ENCODE measurements around the gene RFTN1.

Gene RFTN1

GRCh38 chr3:16366581-16366980, 146.9 kb downstream of the RFTN1 start:
- in situ Hi-C loops (cut with MboI; ENCODE audit: low sequenced_read_pairs), result no loop called here

DNA sequence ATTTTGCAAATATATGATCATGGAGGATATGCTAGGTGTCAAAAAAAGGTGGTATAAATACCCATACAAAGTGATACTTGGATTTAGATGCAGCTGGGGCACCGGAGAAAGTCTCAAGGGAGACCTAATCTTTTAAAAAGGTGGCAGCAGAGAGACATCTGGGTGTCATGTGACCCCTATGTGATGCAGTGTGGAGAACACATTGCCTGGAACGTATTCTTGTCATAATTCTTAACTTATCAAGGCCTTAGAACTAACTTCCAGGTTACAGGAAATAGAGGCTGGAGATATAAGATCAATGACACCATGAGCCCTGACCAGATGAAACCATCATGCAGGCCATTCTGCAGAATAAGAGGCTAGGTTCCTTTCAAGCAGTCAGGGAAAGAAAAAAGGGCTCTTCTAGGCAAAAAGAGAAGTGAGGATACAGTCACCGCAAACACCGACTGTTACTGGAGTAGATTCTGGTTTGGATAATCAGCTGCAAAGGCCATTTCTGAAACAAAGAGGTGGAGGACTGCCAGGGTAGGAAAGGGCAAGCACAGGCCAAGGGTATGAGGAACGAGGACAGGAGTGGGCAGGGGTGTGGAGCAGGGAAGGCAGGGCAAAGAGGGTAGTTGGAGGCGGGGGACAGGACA, 147.9 kb downstream of the RFTN1 start:
- in situ Hi-C loops (cut with MboI; ENCODE audit: low sequenced_read_pairs), result no loop called here

- in situ Hi-C loops (cut with MboI; ENCODE audit: low sequenced_read_pairs), result no loop called here
Measured at GRCh38 chr3:16364963-16365362, 148.5 kb downstream of the RFTN1 start.

- in situ Hi-C loops (cut with MboI; ENCODE audit: low sequenced_read_pairs), result no loop called here
Measured at GRCh38 chr3:16364323-16364722, 149.2 kb downstream of the RFTN1 start.

DNA sequence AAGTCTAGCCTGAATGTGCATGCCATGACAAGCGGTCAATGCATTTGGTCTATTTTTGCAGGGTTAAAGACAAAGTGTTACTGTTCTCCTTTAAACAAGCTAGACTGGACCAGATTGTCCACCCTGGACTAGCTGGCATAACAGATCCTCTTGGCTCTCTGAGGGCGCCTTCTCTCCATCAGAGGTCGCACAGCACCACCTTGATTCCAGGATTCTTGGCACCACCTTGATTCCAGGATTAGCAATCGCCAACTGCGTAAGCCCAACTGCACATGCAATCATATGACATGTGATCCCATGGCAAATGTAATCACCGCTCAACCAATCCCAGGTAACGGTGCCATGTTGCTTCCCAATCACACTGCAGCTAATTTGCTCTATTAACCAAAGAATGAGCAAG, 149.9 kb downstream of the RFTN1 start:
- in situ Hi-C loops (cut with MboI; ENCODE audit: low sequenced_read_pairs), result no loop called here

DNA sequence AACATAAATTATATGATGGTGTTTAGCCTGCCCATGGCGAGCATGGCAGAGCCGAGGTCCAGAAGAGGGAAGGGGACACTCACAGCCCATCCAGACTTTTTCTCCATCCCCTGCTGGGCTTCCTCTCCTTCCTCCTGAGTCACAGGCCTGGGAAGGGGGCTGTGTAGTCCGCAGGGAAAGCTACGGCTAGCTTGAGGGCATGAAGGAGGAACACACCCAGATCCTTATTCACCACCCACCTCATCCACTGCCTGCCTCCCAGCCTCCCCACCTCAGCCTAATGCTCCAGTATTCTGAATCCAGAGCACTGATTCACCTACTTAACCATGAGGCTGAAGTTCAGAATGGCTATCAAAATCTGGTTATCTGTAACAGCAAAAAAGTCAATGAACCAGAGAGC, 150.7 kb downstream of the RFTN1 start:
- in situ Hi-C loops (cut with MboI; ENCODE audit: low sequenced_read_pairs), result no loop called here

GRCh38 chr3:16361087-16361486, 152.4 kb downstream of the RFTN1 start:
- in situ Hi-C loops (cut with MboI; ENCODE audit: low sequenced_read_pairs), result no loop called here

DNA sequence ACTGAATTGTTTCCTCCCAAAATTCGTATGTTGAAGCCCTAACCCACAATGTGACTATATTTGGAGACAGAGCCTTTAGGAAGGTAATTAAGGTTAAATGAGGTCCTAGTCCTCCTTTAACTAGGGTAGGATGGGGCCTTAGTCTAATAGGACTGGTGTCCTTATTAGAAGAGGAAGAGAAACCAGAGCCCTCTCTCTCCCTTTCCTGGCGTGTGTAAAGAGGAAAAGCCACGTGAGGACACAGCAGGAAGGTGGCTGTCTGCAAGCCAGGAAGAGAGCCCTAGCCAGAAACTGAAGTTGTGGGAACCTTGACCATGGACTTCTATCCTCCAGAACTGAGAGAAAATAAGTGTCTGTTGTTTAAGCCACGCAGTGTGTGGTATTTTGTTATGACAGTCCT, 154.2 kb downstream of the RFTN1 start:
- in situ Hi-C loops (cut with MboI; ENCODE audit: low sequenced_read_pairs), result no loop called here

- in situ Hi-C loops (cut with MboI; ENCODE audit: low sequenced_read_pairs), result no loop called here
Measured at GRCh38 chr3:16358336-16358735, 155.2 kb downstream of the RFTN1 start.

DNA sequence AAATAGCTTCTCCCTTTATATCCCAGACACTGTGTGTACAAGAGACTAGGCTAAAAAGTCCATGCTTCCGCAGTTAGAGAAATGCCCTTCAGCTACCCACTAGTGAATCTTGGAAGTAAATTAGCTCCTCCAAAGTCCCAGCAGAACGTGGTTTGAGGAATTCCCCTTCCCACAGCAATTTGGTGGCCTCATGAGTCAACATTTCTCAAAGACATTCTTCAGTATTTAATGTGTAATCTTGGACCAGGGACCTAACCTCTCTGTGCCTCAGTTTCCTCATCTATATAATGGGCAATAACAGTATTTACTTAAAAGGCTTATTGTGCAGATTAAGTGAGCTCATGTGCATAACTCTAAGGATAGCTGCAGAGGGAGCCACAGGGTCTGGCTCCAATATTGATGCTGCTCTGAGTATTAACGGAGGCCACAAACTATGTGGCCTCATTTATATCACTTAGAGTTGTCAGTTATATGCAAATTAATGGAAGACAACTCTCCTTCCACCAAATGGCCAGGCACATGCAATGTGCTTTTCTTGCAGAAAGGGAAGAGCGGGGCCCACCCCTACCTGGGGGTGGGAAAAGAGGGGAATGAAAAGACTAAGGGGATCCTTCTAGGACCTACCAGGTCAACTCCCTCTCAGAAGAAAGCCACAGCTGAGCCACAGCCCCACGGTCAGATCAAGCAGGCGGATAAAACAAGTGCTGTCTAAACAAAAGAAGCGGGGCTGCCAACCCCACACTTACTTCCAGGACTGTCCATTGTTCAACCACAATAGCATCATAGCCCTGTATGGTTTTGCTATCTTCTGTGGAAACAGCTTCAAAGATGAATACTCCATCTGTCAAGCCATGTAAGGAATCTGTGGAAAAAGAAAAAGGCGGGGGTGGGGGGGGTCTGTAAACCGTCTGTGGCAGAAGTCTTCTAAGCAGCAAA, 156.0 kb downstream of the RFTN1 start:
- in situ Hi-C loops (cut with MboI; ENCODE audit: low sequenced_read_pairs), result no loop called here

DNA sequence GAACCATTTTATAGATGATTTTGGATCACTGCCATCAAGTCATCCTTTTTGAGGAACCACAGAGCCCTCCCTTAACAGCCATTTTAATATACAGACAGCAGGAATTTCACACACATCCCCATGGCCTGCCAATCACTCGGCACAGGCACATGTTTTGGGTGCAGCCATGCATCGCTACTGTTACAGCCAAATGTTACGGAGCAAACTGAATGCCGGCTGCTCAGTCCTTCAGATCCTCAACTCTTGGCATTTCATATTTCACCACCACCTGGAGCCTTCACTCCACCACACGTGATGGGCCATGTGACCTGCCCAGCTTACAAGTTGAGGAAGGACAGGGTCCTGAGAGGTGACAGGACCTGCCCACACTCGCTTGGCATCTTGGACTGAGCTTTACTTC, 157.7 kb downstream of the RFTN1 start:
- in situ Hi-C loops (cut with MboI; ENCODE audit: low sequenced_read_pairs), result no loop called here

DNA sequence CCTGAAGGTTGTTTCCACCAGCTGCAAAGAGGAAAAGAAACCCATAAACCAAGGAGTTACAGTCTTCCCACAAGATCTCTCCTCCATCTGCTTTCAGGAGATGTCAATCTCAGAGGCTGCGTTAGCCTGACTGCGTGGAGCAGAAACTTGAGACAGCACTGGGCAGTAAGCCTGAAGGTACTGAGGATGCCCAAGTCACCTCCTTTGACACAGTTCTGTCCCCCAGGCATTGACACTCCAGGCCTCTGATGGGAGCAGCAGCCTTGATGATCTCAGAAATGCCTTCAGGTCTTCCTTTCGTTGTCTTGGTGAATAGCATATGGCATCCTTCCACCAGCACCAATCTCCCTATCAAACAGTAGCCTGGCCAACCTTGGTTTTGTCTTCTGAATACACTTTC, 159.2 kb downstream of the RFTN1 start:
- in situ Hi-C loops (cut with MboI; ENCODE audit: low sequenced_read_pairs), result no loop called here

DNA sequence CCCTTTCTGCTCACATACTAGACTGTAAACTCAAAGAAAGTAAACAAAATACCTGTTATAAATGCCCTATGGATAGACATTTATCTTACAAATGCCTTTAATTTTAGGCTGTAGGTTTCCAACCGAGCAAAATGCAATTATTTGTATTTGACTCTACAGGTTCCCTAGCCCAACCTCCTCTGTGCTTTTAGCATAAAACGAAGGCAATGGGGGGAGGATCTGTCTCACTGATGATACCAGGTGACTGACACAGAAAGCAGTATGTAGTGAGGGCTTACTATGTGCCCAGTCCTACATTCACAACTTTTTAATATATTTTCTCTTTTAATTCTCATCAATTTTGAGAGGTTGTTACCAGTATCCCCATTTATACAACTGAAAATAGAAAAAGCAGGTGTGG, 161.1 kb downstream of the RFTN1 start:
- in situ Hi-C loops (cut with MboI; ENCODE audit: low sequenced_read_pairs), result no loop called here

DNA sequence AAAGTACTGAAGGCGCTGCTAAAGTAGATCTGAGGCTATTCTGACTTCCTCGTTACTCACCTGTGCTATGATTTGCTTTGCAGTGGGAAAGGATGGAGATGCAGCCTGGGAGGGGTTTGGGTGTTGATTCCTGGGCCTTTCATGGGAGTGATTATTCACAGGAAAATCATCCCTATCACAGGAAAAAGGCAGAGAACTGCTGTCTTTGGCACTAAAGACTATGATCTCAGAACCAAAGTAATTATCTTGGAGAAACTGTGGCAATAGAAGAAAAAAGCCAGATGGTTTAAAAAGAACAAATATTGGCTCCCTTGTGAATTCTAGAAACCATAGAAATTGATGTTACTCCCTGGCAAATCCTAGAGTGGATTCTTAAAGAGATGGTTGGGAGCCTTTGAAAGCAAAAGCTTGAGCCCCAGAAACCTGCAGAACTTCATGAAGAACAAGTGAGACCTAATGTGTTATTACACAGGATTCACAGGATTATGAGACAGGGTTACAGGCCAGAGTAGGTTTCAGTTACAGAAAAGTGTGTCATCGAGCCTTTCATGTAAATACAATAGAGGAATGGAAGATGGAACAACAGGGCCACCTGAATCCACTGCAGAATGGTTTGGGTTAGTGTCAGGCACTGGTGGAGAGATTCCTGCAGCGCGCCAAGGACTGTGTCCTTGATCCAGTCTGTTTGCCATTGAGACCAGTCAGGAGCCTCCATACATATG, 162.7 kb downstream of the RFTN1 start:
- in situ Hi-C loops (cut with MboI; ENCODE audit: low sequenced_read_pairs), result no loop called here

DNA sequence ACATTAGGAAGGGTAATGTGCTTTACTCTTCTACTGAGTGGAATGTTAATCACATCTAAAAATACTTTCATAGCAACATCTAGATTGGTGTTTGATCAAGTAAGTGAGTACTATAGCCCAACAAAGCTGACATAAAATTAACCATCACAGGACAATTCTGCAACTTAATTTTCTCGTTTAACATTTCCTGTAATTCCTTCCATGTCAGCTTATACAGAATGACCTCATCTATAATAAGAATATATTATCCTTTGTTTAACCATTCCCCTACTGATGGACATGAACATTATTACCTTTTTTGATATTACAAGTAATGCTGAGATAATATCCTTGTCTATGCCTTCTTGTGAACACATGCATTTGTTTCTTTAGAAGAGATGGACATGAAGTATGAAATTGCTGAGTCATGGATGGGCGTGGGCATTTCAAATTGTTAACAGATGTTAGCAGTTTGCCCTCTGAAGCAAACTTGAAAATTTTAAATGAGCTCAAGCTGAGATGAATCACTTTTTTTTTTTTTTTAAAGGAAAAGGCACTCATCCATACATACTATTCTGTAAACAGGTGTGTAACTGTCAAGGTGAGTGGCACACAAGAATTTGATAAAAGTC, 163.4 kb downstream of the RFTN1 start:
- in situ Hi-C loops (cut with MboI; ENCODE audit: low sequenced_read_pairs), result no loop called here

- in situ Hi-C loops (cut with MboI; ENCODE audit: low sequenced_read_pairs), result no loop called here
Measured at GRCh38 chr3:16347548-16347947, 166.0 kb downstream of the RFTN1 start.

DNA sequence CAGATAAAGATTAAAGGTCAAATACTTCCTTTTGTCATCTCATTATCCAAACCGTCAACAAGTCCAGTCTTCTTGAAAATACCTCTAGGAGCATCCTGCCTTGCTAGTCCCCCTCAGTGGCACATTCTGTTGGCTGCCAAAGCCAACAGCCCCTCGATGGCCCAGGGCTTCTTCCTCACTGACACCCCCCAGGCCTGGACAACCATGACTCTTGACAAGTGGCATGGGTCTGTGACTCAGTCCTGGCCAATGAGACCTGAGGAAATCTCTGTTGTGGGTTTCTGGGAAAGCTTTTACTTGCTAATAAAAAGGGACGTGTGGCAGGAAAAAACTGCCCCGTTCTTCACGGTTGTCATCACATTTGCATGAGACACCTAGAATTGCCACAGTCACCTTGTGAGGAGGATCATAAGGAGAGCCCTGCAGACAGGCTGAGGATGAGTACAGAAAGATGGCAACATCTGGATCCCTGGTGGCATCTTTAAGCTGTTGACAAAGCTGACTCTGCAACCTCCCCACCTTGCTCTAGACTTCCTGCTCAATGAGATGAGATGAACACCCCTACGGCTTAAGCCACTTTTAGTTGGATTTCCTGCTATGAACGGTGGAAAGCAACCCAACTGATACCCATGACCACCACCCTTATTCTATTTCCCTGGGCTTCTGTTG, 167.0 kb downstream of the RFTN1 start:
- in situ Hi-C loops (cut with MboI; ENCODE audit: low sequenced_read_pairs), result no loop called here

DNA sequence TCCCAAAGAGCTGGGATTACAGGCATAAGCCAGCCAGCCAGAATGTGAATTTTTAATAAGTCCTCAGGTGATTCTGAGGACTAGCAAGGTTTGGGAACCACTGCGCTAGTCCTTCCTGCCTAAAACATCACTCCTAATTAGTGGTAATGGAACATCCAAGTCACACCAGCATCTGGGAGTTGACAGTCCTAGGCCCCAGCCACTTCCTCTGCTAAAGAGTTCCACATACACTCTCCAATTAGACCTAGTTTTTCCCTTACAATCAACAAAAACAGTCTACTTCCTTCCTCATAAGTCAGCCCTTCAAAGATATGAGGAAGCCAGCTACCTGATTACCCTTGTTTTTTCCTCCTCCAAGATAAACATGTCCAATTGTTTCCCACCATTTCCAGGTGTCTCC, 170.4 kb downstream of the RFTN1 start:
- in situ Hi-C loops (cut with MboI; ENCODE audit: low sequenced_read_pairs), result no loop called here

- in situ Hi-C loops (cut with MboI; ENCODE audit: low sequenced_read_pairs), result no loop called here
Measured at GRCh38 chr3:16338999-16339398, 174.5 kb downstream of the RFTN1 start.

- in situ Hi-C loops (cut with MboI; ENCODE audit: low sequenced_read_pairs), result no loop called here
Measured at GRCh38 chr3:16337856-16338540, 175.5 kb downstream of the RFTN1 start.
